ENCODE data around the gene PPP1R7. TPM values are rescaled to one million over a fixed set of nuclear protein-coding genes. Genes with fewer than 3 reads are reported as not detected.

PPP1R7 gene
- total and polyA plus RNA-seq, 2 of the 4 experiments (the other 2 are of a cell fraction): 60.8 to 70.0 TPM

- H3K36me3 ChIP-seq (ENCODE audit: control insufficient read depth, insufficient read depth, low read length): peaks cover 29% of the 10 kb centered on the region
- H2AK9ac ChIP-seq (replicated peaks; ENCODE audit: low read depth, low read length, poor library complexity): peak overlapping the region; percentile 74
- 78% methylated on average over 15 of the region's 23 CpGs; no CpG with 5 or more reads in 1 of the 2 experiments for WGBS, 2 experiments (ENCODE audit: extremely low coverage in 2 of 2, insufficient read length in 1 of 2)
- peaks cover 7 to 43% of the 10 kb centered on the region in 2 experiments for H3K79me1 ChIP-seq (ENCODE audit: low read depth in 1 of 2, low read length in 2 of 2)
- H3K23ac ChIP-seq (ENCODE audit: low read depth, low read length): no peak overlapping the region
- CTCF ChIA-PET: interaction anchor here (1.8 kb wide), 1 partner anchor 372 kb away, joined by 4 read pairs; no protein-coding TSS in a partner anchor
- POLR2A ChIA-PET (ENCODE audit: unreplicated experiment): no interaction called here
- no peak overlapping the region for H2BK15ac ChIP-seq (ENCODE audit: low read depth, low read length)
- TF ChIP-seq FOS (IDR thresholded peaks at IDR 0.05; ENCODE audit: low read depth, low read length): no peak
- TF ChIP-seq RCOR1 (IDR thresholded peaks at IDR 0.05; ENCODE audit: insufficient replicate concordance, low read length): no peak
- TF ChIP-seq USF2 (IDR thresholded peaks at IDR 0.05; ENCODE audit: low read depth, low read length): no peak
- no peak overlapping the region for H2BK5ac ChIP-seq (ENCODE audit: low read depth, low read length, poor library complexity, severe bottlenecking)
- no peak overlapping the region for H2BK20ac ChIP-seq (ENCODE audit: low read depth, low read length)
- no peak overlapping the region for H4K5ac ChIP-seq (ENCODE audit: low read depth, low read length)
- H2BK120ac ChIP-seq (ENCODE audit: low read depth, low read length): no peak overlapping the region
- BruUV-seq (replicated peaks): no TSS peak
- H3K9me3 ChIP-seq (ENCODE audit: control insufficient read depth, insufficient read depth, low read length): no peaks in the 10 kb centered on the region
- H3K9me1 ChIP-seq (ENCODE audit: insufficient read depth, low read length): peaks cover 3% of the 10 kb centered on the region; the same call in 1 of the 2 replicates
- no peak overlapping the region for H3K56ac ChIP-seq (ENCODE audit: extremely low read depth, insufficient read depth, low read length)
- no peak overlapping the region; the same call in 1 of the 2 replicates for H3K27ac ChIP-seq (ENCODE audit: insufficient read depth, low read length)
- no peak overlapping the region for H3K4me3 ChIP-seq (ENCODE audit: insufficient read depth, low read depth, low read length)
- H3K4me2 ChIP-seq (ENCODE audit: low read depth, low read length): no peak overlapping the region
- no peak overlapping the region for H3K4ac ChIP-seq (ENCODE audit: low read depth, low read length)
- peaks cover 9% of the 10 kb centered on the region; the same call in 1 of the 2 replicates for H3K4me1 ChIP-seq (ENCODE audit: control insufficient read depth, insufficient read depth, low read length)
- H4K91ac ChIP-seq (ENCODE audit: insufficient read depth, low read depth, low read length): no peak overlapping the region
- H2AFZ ChIP-seq (replicated peaks; ENCODE audit: low read length, poor library complexity): peak overlapping the region; percentile 68
- intact Hi-C loops (cut with micrococcal nuclease): no loop called here
- no peak overlapping the region for H3K9ac ChIP-seq (ENCODE audit: low read depth, low read length)
- dilution Hi-C loops (cut with HindIII; ENCODE audit: low sequenced_read_pairs, unreplicated experiment): no loop called here
- H2AK5ac ChIP-seq (ENCODE audit: low read depth, low read length): peak overlapping the region; percentile 75; the same call in 1 of the 2 replicates
- no peaks in the 10 kb centered on the region for H3K27me3 ChIP-seq (ENCODE audit: control insufficient read depth, insufficient read depth, low read length)
- DNase-seq: peak; percentile 15
- ATAC-seq (ENCODE audit: low read depth): peak; percentile 8
- peaks cover 55% of the 10 kb centered on the region for H4K20me1 ChIP-seq (ENCODE audit: insufficient read depth, low read length)
- H4K8ac ChIP-seq (ENCODE audit: low read depth in 2 of 2, low read length in 2 of 2): no peak overlapping the region
- H3K18ac ChIP-seq (ENCODE audit: low read depth, low read length): no peak overlapping the region
- no peak overlapping the region for H3K14ac ChIP-seq (replicated peaks; ENCODE audit: low read depth, low read length)
- in situ Hi-C loops (cut with MboI; ENCODE audit: low sequenced_read_pairs): loop anchor here (5.0 kb wide), 1 partner anchor 371 kb away; no protein-coding TSS in a partner anchor
Measured at GRCh38 chr2:241223211-241224017, 73.1 kb downstream of the PPP1R7 start.

Measured in IMR-90 (cell line).